SK-N-SH treated with all-trans-retinoic acid at 6 μM for 48 hours (cell line): Measurements from ENCODE around the gene TAOK1.

ENCODE experiments used
- ATAC-seq: fragments of 200-7000 bp; cut with Tn5 transposase; 3 replicates; pipeline ENCODE4 v1.9.1; 2020; ENCODE audit warnings: mild to moderate bottlenecking, moderate library complexity
- ARNTL ChIP-seq: fragments of 450-650 bp; formaldehyde crosslinking; IDR thresholded peaks from 2 replicates; pipeline ENCODE4 v1.5.0; 2020; ENCODE audit warnings: low read depth, mild to moderate bottlenecking, moderate library complexity, borderline replicate concordance
- BACH2 ChIP-seq: fragments of 250-450 bp; sonication (Bioruptor Pico); IDR thresholded peaks from 2 replicates; pipeline ENCODE4 v1.9.0; 2021; ENCODE audit warnings: mild to moderate bottlenecking, borderline replicate concordance
- CSDC2 ChIP-seq: fragments of 250-450 bp; sonication (Bioruptor Pico); IDR thresholded peaks from 2 replicates; pipeline ENCODE4 v1.5.0; 2020; ENCODE audit warnings: mild to moderate bottlenecking, moderate library complexity
- CSRNP3 ChIP-seq: fragments of 250-450 bp; sonication (Bioruptor Pico); IDR thresholded peaks from 2 replicates; pipeline ENCODE4 v1.5.1; 2021; ENCODE audit warnings: mild to moderate bottlenecking, moderate library complexity
- ESRRG ChIP-seq: fragments of 250-450 bp; sonication (Bioruptor Pico); IDR thresholded peaks from 2 replicates; pipeline ENCODE4 v1.6.1; 2021; ENCODE audit warnings: mild to moderate bottlenecking
- GLIS3 ChIP-seq: fragments of 250-450 bp; sonication (Bioruptor Pico); IDR thresholded peaks from 2 replicates; pipeline ENCODE4 v1.5.0; 2020; ENCODE audit warnings: mild to moderate bottlenecking, moderate library complexity
- ISL1 ChIP-seq: fragments of 250-450 bp; sonication (Bioruptor Pico); IDR thresholded peaks from 2 replicates; pipeline ENCODE4 v2.1.2; 2022; ENCODE audit warnings: mild to moderate bottlenecking, moderate library complexity
- OSR1 ChIP-seq: fragments of 250-450 bp; sonication (Bioruptor Pico); IDR thresholded peaks from 2 replicates; pipeline ENCODE4 v1.8.0; 2022; ENCODE audit warnings: moderate library complexity, mild to moderate bottlenecking, inconsistent platforms
- PATZ1 ChIP-seq: fragments of 250-450 bp; sonication (Bioruptor Pico); IDR thresholded peaks from 2 replicates; pipeline ENCODE4 v1.8.0; 2020; ENCODE audit warnings: mild to moderate bottlenecking, moderate library complexity, borderline replicate concordance
- PPARA ChIP-seq: fragments of 250-450 bp; sonication (Bioruptor Pico); IDR thresholded peaks from 2 replicates; pipeline ENCODE4 v1.5.0; 2020; ENCODE audit warnings: mild to moderate bottlenecking, borderline replicate concordance
- RARB ChIP-seq: fragments of 250-450 bp; sonication (Bioruptor Pico); IDR thresholded peaks from 2 replicates; pipeline ENCODE4 v1.8.0; 2021; ENCODE audit warnings: mild to moderate bottlenecking, moderate library complexity
- SNAI2 ChIP-seq: fragments of 250-450 bp; sonication (Bioruptor Pico); IDR thresholded peaks from 2 replicates; pipeline ENCODE4 v1.5.0; 2020; ENCODE audit warnings: mild to moderate bottlenecking, moderate library complexity
- TCF4 ChIP-seq: fragments of 250-450 bp; sonication (Bioruptor Pico); IDR thresholded peaks from 2 replicates; pipeline ENCODE4 v1.8.0; 2021; ENCODE audit warnings: mild to moderate bottlenecking, moderate library complexity, borderline replicate concordance
- TOX ChIP-seq: fragments of 250-450 bp; sonication (Bioruptor Pico); IDR thresholded peaks from 2 replicates; pipeline ENCODE4 v1.8.0; 2021; ENCODE audit warnings: mild to moderate bottlenecking, moderate library complexity, borderline replicate concordance
- TSHZ2 ChIP-seq: fragments of 250-450 bp; sonication (Bioruptor Pico); IDR thresholded peaks from 2 replicates; pipeline ENCODE4 v1.5.0; 2020; ENCODE audit warnings: mild to moderate bottlenecking, moderate library complexity
- ZC3H10 ChIP-seq: fragments of 250-450 bp; sonication (Bioruptor Pico); IDR thresholded peaks from 2 replicates; pipeline ENCODE4 v1.5.1; 2021; ENCODE audit warnings: mild to moderate bottlenecking, moderate library complexity
- ZFP3 ChIP-seq: fragments of 250-450 bp; sonication (Bioruptor Pico); IDR thresholded peaks from 2 replicates; pipeline ENCODE4 v1.5.0; 2020; ENCODE audit warnings: mild to moderate bottlenecking, moderate library complexity
- ZFP30 ChIP-seq: fragments of 450-650 bp; formaldehyde crosslinking; IDR thresholded peaks from 2 replicates; pipeline ENCODE4 v1.5.0; 2022; ENCODE audit warnings: mild to moderate bottlenecking, moderate library complexity
- ZNF565 ChIP-seq: fragments of 450-650 bp; formaldehyde crosslinking; conservative IDR thresholded peaks from 2 replicates; pipeline ENCODE4 v1.5.0; 2020; ENCODE audit warnings: low read depth, mild to moderate bottlenecking, moderate library complexity
- ZNF70 ChIP-seq: fragments of 450-650 bp; formaldehyde crosslinking; IDR thresholded peaks from 2 replicates; pipeline ENCODE4 v1.5.0; 2020; ENCODE audit warnings: mild to moderate bottlenecking, moderate library complexity
- ZNF8 ChIP-seq: fragments of 450-650 bp; formaldehyde crosslinking; IDR thresholded peaks from 2 replicates; pipeline ENCODE4 v1.5.0; 2020; ENCODE audit warnings: mild to moderate bottlenecking, moderate library complexity

The TAOK1 gene

GRCh38 chr17:29352146-29352545 lies 38.0 kb upstream of the TAOK1 start:
- TF ChIP-seq ZC3H10 (no peak), ZNF565 (CRISPR knock-in tag) (no peak), TCF4 (CRISPR knock-in tag) (no peak), SNAI2 (CRISPR knock-in tag) (no peak), BACH2 (CRISPR knock-in tag) (no peak), ESRRG (CRISPR knock-in tag) (no peak), CSDC2 (CRISPR knock-in tag) (no peak), TOX (CRISPR knock-in tag) (no peak), TSHZ2 (CRISPR knock-in tag) (no peak), ZNF70 (CRISPR knock-in tag) (no peak)
- no peak for ATAC-seq

DNA sequence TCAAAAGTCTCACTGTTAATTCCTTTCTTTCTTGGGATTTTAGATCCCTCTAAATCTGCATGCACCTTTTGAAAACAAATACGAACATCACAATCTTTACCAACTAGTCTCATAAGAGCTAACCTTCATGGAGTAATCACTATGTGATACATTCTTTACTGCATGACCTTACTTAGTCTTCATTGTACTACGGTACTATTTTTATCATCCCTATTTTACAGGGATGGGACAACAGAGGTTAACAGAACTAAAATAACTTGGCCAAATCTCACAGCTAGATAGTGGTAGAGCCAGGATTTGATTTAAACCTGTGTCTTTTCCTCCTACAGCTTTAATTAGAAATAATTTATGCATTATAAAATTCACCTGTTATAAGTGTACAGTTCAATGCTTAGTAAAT lies 32.9 kb upstream of the TAOK1 start:
- ATAC-seq, result no peak
- no peak for TF ChIP-seq PPARA (CRISPR knock-in tag)
- TF ChIP-seq CSDC2 (CRISPR knock-in tag), result no peak
- no peak for TF ChIP-seq GLIS3 (CRISPR knock-in tag)
- TF ChIP-seq BACH2 (CRISPR knock-in tag), result no peak
- TF ChIP-seq ISL1 (CRISPR knock-in tag), result no peak
- no peak for TF ChIP-seq PATZ1
- TF ChIP-seq ZFP3, result no peak
- no peak for TF ChIP-seq ARNTL (CRISPR knock-in tag)
- TF ChIP-seq TSHZ2 (CRISPR knock-in tag), result no peak
- no peak for TF ChIP-seq CSRNP3 (CRISPR knock-in tag)
- TF ChIP-seq ZFP30 (CRISPR knock-in tag), result no peak
- no peak for TF ChIP-seq ZC3H10
- no peak for TF ChIP-seq SNAI2 (CRISPR knock-in tag)
- TF ChIP-seq ZNF8 (CRISPR knock-in tag), result no peak
- TF ChIP-seq OSR1 (CRISPR knock-in tag), result no peak
- no peak for TF ChIP-seq ZNF70 (CRISPR knock-in tag)
- no peak for TF ChIP-seq ESRRG (CRISPR knock-in tag)
- TF ChIP-seq RARB (CRISPR knock-in tag), result no peak

DNA sequence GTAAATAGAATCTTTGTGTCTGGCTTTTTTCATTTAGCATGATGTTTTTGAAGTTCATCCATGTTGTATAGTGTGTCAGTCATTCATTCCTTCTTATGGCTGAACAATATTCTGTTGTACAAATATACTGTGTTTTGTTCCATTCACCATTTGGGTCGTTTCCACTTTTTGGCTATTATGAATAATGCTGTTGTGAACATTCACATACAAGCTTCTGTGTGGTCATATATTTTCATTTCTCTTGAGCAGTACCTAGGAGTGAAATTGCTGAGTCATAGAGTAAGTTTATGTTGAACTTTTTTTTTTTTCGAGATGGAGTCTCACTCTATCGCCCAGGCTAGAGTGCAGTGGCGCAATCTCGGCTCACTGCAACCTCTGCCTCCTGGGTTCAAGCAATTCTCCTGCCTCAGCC lies 32.3 kb upstream of the TAOK1 start:
- no peak for ATAC-seq
- TF ChIP-seq ZNF70 (CRISPR knock-in tag) (no peak), SNAI2 (CRISPR knock-in tag) (no peak), OSR1 (CRISPR knock-in tag) (no peak), ZC3H10 (no peak), TOX (CRISPR knock-in tag) (no peak), BACH2 (CRISPR knock-in tag) (no peak), CSRNP3 (CRISPR knock-in tag) (no peak), PPARA (CRISPR knock-in tag) (no peak), ZFP3 (no peak), ZNF565 (CRISPR knock-in tag) (no peak), CSDC2 (CRISPR knock-in tag) (no peak), GLIS3 (CRISPR knock-in tag) (no peak), RARB (CRISPR knock-in tag) (no peak), ZFP30 (CRISPR knock-in tag) (no peak), PATZ1 (no peak)
